Measurements from ENCODE around the gene TIAM1.

- no peak for TF ChIP-seq CTCF (IDR thresholded peaks at IDR 0.05; ENCODE audit: low read depth, low read length, poor library complexity, severe bottlenecking)
- TF ChIP-seq EZH2phosphoT487 (IDR thresholded peaks at IDR 0.05; ENCODE audit: borderline replicate concordance, low read length), result no peak
Measured at GRCh38 chr21:31088474-31088751, 255.6 kb downstream of the TIAM1 start.

Data from DOHH2 (cell line).